GM18505 (cell line): ENCODE measurements around the gene MRPS24.
"Not testable (repeated sequence)": the region's sequence is repeated elsewhere in the genome, so short reads cannot be mapped to it uniquely, and the experiment has no call there.

Experiments
- ATAC-seq: cut with Tn5 transposase; IDR thresholded peaks from one replicate; pipeline ENCODE4 v1.9.1; 2021; ENCODE audit not compliant: unreplicated experiment
- POLR2A ChIP-seq: IDR thresholded peaks from 4 replicates; pipeline ENCODE4 v1.6.1; 2011; ENCODE audit warnings: borderline replicate concordance; ENCODE audit not compliant: insufficient read depth, insufficient read length; ENCODE audit errors: extremely low read depth

Gene MRPS24

GRCh38 chr7:43869006-43869866 is at the start of gene MRPS24:
Gene MRPS24, minus strand, starts transcription at chr7:43869517. Its CDS starts 22 bp downstream, at chr7:43869495.
- TF ChIP-seq POLR2A = peak; percentile 93
- ATAC-seq = peak; percentile 90

DNA sequence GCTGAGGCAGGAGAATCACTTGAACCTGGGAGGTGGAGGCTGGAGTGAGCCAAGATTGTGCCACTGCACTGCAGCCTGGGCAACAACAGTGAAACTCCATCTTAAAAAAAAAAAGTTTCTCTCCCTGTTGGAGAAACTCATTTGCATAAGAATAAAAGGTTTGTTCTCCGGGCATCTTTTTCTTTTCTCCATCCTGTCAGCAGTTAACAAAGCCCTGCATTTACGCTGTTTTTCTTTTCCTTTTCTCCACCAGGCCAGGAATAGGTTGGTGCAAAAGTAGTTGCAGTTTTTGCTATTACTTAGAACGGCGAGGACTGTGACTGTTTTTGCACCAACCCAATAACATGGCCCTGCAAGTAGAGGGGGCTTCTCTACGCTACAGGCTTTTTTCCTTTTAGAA is 46.6 kb upstream of the MRPS24 start:
- TF ChIP-seq POLR2A = no peak
- no peak for ATAC-seq

GRCh38 chr7:43914795-43915194 is 45.5 kb upstream of the MRPS24 start:
- TF ChIP-seq POLR2A = no peak
- no peak for ATAC-seq

DNA sequence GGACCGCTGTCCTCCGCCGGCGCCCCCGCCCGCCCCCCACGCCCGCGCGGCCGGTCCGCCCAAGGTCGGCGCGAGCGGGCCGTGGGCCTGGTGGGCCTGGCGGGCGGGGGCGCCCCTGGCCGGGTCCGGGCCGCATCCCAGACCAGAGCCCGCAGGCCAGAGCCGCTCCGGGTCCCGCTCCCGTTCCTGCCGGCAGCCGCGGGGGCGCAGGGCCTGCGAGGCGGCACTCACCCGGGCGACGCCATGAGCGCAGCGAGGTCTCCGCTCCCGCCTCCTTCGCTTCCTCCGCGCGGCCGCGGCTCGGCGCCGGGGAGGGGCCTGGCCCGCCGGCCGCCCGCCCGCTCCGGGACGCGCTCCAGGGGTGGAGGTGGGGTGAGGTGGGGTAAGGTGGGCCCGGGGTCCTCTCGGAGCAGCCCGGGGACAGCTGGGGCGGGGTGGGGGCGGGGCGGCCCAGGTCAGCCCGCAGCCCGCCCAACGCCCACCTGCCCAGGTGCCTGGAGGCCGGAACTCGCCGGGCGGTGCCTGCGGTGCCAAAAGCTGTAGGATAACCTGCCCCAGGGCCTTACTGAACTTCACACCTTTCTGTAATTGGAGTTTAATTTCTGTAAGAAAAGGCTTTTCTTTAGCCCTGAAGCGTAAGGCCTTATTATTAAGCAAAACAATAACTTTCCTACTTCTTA is 37.2 kb upstream of the MRPS24 start, which contains the start of gene URGCP:
TSS of gene URGCP (minus strand) at position 266 of the 680 bp plus-strand sequence. CDS start at position 245, 21 bp downstream.
- ATAC-seq = peak; percentile 84
- TF ChIP-seq POLR2A = peak; percentile 57

- TF ChIP-seq POLR2A = no peak
- ATAC-seq = peak; percentile 29
These were observed 36.6 kb upstream of the MRPS24 start for GRCh38 chr7:43905956-43906330.

GRCh38 chr7:43905209-43905946 is 36.1 kb upstream of the MRPS24 start:
- TF ChIP-seq POLR2A = no peak
- no peak for ATAC-seq

DNA sequence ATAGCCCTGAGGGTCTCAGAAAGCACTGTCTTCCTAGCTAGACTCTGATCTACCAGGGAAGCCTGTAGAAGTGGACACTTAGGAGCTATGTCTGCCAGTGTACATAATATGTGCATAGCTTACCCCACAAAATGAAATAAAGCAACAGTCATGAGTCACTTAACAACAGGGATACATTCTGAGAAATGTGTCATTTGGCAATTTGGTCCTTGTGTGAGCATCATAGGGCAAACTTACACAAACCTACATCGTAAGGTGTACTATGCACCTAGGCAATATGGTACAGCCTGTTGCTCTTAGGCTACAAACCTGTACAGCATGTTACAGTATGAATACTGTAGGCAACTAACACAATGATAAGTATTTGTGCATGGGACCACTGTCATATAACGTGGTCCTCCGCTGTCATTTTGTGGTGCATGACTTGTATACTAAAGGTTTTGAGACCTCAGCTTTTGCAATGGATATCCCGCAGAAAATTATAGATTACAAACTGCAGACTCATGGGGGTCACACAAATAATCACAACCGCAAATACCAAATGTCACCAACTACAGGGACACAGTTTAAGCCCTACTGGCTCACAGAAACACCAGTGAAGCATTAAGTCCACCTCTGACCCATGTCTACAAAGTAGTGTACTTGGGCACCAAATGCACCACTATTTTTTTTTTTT is 35.4 kb upstream of the MRPS24 start:
- no peak for TF ChIP-seq POLR2A
- ATAC-seq = no peak

GRCh38 chr7:43902542-43903054 is 33.3 kb upstream of the MRPS24 start:
- ATAC-seq = no peak
- TF ChIP-seq POLR2A = no peak

DNA sequence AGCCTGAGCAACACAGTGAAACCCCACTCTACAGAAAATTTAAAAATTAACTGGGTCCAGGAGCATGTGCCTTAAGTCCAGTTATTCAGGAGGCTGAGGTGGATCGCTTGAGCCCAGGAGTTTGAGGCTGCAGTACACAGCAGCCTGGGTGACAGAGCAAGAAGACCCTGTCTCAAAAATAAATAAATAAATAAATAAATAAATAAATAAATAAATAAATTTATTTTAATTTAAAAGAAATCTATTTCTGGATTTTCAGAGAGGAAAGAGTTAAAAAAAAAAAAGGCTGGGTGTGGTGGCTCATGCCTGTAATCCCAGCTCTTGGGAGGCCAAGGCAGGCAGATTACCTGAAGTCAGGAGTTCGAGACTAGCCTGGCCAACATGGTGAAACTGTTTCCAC is 29.3 kb upstream of the MRPS24 start:
- ATAC-seq = not testable (repeated sequence)

GRCh38 chr7:43895847-43896415 is 26.6 kb upstream of the MRPS24 start:
- TF ChIP-seq POLR2A = no peak
- ATAC-seq = no peak

- ATAC-seq = no peak
- TF ChIP-seq POLR2A = no peak
These were observed 22.0 kb upstream of the MRPS24 start for GRCh38 chr7:43891069-43891955.

DNA sequence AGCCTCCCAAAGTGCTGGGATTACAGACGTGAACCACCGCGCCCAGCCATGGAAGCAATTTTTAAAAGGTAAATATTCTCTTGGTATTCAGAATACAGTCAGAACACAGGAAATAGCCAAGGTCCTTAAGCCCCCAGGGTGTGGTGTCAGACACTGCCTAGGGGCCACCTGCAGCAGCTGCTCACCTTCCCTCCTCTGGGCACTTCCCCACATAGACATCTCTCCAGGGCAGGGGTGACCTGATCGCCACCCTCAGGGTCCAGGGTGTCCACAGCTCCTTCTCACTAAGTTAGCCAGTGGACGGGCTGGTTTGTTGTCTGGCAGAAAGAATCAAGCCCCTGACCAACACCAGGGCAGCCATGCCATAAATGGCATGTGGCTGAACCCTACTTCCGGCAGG is 21.2 kb upstream of the MRPS24 start:
- no peak for ATAC-seq
- TF ChIP-seq POLR2A = no peak
